ENCODE data around the gene AK5. TPM values are rescaled to one million over a fixed set of nuclear protein-coding genes. Genes with fewer than 3 reads are reported as not detected.

AK5 gene
- total and polyA plus RNA-seq, 2 of the 4 experiments (the other 2 are of a cell fraction) = 22.5 to 25.8 TPM

DNA sequence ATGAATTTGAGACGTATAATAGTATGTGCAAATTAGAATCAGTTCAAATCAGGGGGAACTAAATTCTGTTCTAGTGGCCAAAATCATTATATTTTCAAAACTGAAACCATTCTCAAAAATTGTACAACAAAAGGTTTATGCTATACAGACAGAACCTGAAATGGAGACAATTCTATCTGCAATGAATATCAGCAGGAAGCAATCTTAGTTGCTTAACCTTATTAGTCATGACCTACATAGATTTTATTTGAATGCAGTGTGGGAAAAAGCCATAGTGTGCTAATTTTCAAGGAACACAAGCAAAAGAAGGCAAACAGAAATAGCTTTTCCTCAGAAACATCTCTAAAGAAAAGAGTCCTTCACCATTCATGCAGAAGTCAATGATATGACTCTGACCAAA, 6.5 kb downstream of the AK5 start:
- no peak overlapping the region for H3K4ac ChIP-seq (ENCODE audit: low read depth, low read length)
- no peak overlapping the region for H3K18ac ChIP-seq (ENCODE audit: low read depth, low read length)
- no peak overlapping the region for H2BK15ac ChIP-seq (ENCODE audit: low read depth, low read length)
- no peak overlapping the region for H2AFZ ChIP-seq (replicated peaks; ENCODE audit: low read length, poor library complexity)
- H3K4me3 ChIP-seq (ENCODE audit: insufficient read depth, low read depth, low read length) = no peak overlapping the region
- no peaks in the 10 kb centered on the region for H3K27me3 ChIP-seq (ENCODE audit: control insufficient read depth, insufficient read depth, low read length)
- H2BK20ac ChIP-seq (ENCODE audit: low read depth, low read length) = no peak overlapping the region
- ATAC-seq (ENCODE audit: low read depth) = no peak; the same call in 1 of the 2 replicates
- no peak overlapping the region for H3K9ac ChIP-seq (ENCODE audit: low read depth, low read length)
- BruUV-seq (replicated peaks) = no TSS peak
- H3K9me3 ChIP-seq (ENCODE audit: control insufficient read depth, insufficient read depth, low read length) = no peaks in the 10 kb centered on the region
- WGBS, 2 experiments (ENCODE audit: extremely low coverage in 2 of 2, insufficient read length in 1 of 2) = no CpG with 5 or more reads among the region's 1 CpG
- dilution Hi-C loops (cut with HindIII; ENCODE audit: low sequenced_read_pairs, unreplicated experiment) (no loop called here), intact Hi-C loops (cut with micrococcal nuclease) (no loop called here), in situ Hi-C loops (cut with MboI; ENCODE audit: low sequenced_read_pairs) (no loop called here)
- H4K8ac ChIP-seq (ENCODE audit: low read depth in 2 of 2, low read length in 2 of 2) = no peak overlapping the region; a peak in 1 of 4 replicates
- TF ChIP-seq NFE2L2 (IDR thresholded peaks at IDR 0.05; ENCODE audit: low read depth, low read length) (no peak), MAFK (IDR thresholded peaks at IDR 0.05; ENCODE audit: low read depth, low read length) (no peak), CEBPB (IDR thresholded peaks at IDR 0.05; ENCODE audit: low read depth, low read length) (peak; percentile 62; the same call in 1 of the 2 replicates)
- TF ChIP-seq, protein P1, sequence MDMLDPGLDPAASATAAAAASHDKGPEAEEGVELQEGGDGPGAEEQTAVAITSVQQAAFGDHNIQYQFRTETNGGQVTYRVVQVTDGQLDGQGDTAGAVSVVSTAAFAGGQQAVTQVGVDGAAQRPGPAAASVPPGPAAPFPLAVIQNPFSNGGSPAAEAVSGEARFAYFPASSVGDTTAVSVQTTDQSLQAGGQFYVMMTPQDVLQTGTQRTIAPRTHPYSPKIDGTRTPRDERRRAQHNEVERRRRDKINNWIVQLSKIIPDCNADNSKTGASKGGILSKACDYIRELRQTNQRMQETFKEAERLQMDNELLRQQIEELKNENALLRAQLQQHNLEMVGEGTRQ (IDR thresholded peaks at IDR 0.05; ENCODE audit: low read depth, low read length) = no peak
- no peak overlapping the region for H2BK5ac ChIP-seq (ENCODE audit: low read depth, low read length, poor library complexity, severe bottlenecking)
- no peak overlapping the region for H3K14ac ChIP-seq (replicated peaks; ENCODE audit: low read depth, low read length)
- H3K4me2 ChIP-seq (ENCODE audit: low read depth, low read length) = peak overlapping the region; percentile 6; the same call in 1 of the 2 replicates
- peaks cover 2% of the 10 kb centered on the region; the same call in 1 of the 2 replicates for H3K9me1 ChIP-seq (ENCODE audit: insufficient read depth, low read length)
- H4K20me1 ChIP-seq (ENCODE audit: insufficient read depth, low read length) = no peaks in the 10 kb centered on the region
- no peak overlapping the region for H3K27ac ChIP-seq (ENCODE audit: insufficient read depth, low read length)
- peaks cover 2% of the 10 kb centered on the region for H3K36me3 ChIP-seq (ENCODE audit: control insufficient read depth, insufficient read depth, low read length)
- H2AK9ac ChIP-seq (replicated peaks; ENCODE audit: low read depth, low read length, poor library complexity) = no peak overlapping the region
- POLR2A ChIA-PET (ENCODE audit: unreplicated experiment) = no interaction called here
- no peak overlapping the region for H4K91ac ChIP-seq (ENCODE audit: insufficient read depth, low read depth, low read length)
- CTCF ChIA-PET = no interaction called here
- peak; percentile 48 for DNase-seq
- no peaks in the 10 kb centered on the region for H3K4me1 ChIP-seq (ENCODE audit: control insufficient read depth, insufficient read depth, low read length)
- H4K5ac ChIP-seq (ENCODE audit: low read depth, low read length) = no peak overlapping the region
- no peak overlapping the region for H3K56ac ChIP-seq (ENCODE audit: extremely low read depth, insufficient read depth, low read length)
- H2AK5ac ChIP-seq (ENCODE audit: low read depth, low read length) = no peak overlapping the region
- no peak overlapping the region for H2BK120ac ChIP-seq (ENCODE audit: low read depth, low read length)
- H3K79me1 ChIP-seq (ENCODE audit: low read depth in 1 of 2, low read length in 2 of 2) = peaks cover 18 to 40% of the 10 kb centered on the region in 2 experiments
- H3K23ac ChIP-seq (ENCODE audit: low read depth, low read length) = no peak overlapping the region
